HG03280 (cell line): Measurements from ENCODE around the gene CDT1.
"Not testable (repeated sequence)": the region's sequence is repeated elsewhere in the genome, so short reads cannot be mapped to it uniquely, and the experiment has no call there.

Source experiments
- ATAC-seq: cut with Tn5 transposase; IDR thresholded peaks from one replicate; pipeline ENCODE4 v1.9.1; 2021; ENCODE audit warnings: mild to moderate bottlenecking, moderate library complexity; ENCODE audit not compliant: unreplicated experiment

The CDT1 gene

GRCh38 chr16:88815901-88816589, 12.5 kb downstream of the CDT1 start:
- ATAC-seq: no peak

- no peak for ATAC-seq
These were observed 13.3 kb downstream of the CDT1 start for GRCh38 chr16:88816736-88817535.

- ATAC-seq: no peak
These were observed 14.4 kb downstream of the CDT1 start for GRCh38 chr16:88817785-88818574.

GRCh38 chr16:88818575-88818874, 14.9 kb downstream of the CDT1 start:
- no peak for ATAC-seq

GRCh38 chr16:88819126-88819525, 15.5 kb downstream of the CDT1 start:
- ATAC-seq: no peak

GRCh38 chr16:88820385-88821025, 16.9 kb downstream of the CDT1 start:
- ATAC-seq: no peak

GRCh38 chr16:88821168-88821850, 17.7 kb downstream of the CDT1 start:
- no peak for ATAC-seq

GRCh38 chr16:88822281-88823040, 18.9 kb downstream of the CDT1 start:
- ATAC-seq: no peak

- ATAC-seq: not testable (repeated sequence)
These were observed 20.1 kb downstream of the CDT1 start for GRCh38 chr16:88823646-88824045.

- ATAC-seq: no peak
These were observed 20.9 kb downstream of the CDT1 start for GRCh38 chr16:88824256-88825077.

GRCh38 chr16:88825146-88825545, 21.6 kb downstream of the CDT1 start:
- no peak for ATAC-seq

GRCh38 chr16:88826070-88826840, 22.7 kb downstream of the CDT1 start:
- ATAC-seq: no peak

GRCh38 chr16:88827727-88828126, 24.1 kb downstream of the CDT1 start:
- no peak for ATAC-seq

- ATAC-seq: no peak
These were observed 25.1 kb downstream of the CDT1 start for GRCh38 chr16:88828711-88829110.

- ATAC-seq: no peak
These were observed 26.7 kb downstream of the CDT1 start for GRCh38 chr16:88830258-88830657.

- ATAC-seq: no peak
These were observed 27.2 kb downstream of the CDT1 start for GRCh38 chr16:88830783-88831182.

- no peak for ATAC-seq
These were observed 28.2 kb downstream of the CDT1 start for GRCh38 chr16:88831838-88832237.

GRCh38 chr16:88833086-88833485, 29.5 kb downstream of the CDT1 start:
- ATAC-seq: no peak
